ENCODE measurements around the gene PLA2G6. TPM values are rescaled to one million over a fixed set of nuclear protein-coding genes. Genes with fewer than 3 reads are reported as not detected.
"Not testable (repeated sequence)": the region's sequence is repeated elsewhere in the genome, so short reads cannot be mapped to it uniquely, and the experiment has no call there.

The PLA2G6 gene
- total and polyA plus RNA-seq, 9 of the 15 experiments (the other 6 are each of a cell fraction or from before 2014, with no cell fraction given), result 0.11 to 12.2 (median 9.7) TPM

GRCh38 chr22:38118747-38119146 is 62.9 kb downstream of the PLA2G6 start:
- H4K20me1 ChIP-seq (replicated peaks; ENCODE audit: control insufficient read depth, insufficient read depth, low read length); H3K9me3 ChIP-seq (replicated peaks; ENCODE audit: control insufficient read depth, insufficient read depth, low read depth, low read length); CTCF ChIA-PET (ENCODE audit: low intra/inter-chr PET ratio); H3K9ac ChIP-seq (ENCODE audit: insufficient read depth in 1 of 2, low read depth in 2 of 2, low read length in 2 of 2); H3K4me2 ChIP-seq (ENCODE audit: insufficient read depth, low read length); H3K36me3 ChIP-seq (ENCODE audit: control insufficient read depth, insufficient read depth, low read length); DNase-seq (ENCODE audit: extremely low read depth in 1 of 4, low spot score in 3 of 4); H3K9me1 ChIP-seq (ENCODE audit: control insufficient read depth, insufficient read depth, low read length); BruUV-seq (replicated peaks); H3K27me3 ChIP-seq (ENCODE audit: control insufficient read depth in 2 of 2, insufficient read depth in 2 of 2, low read length in 2 of 2); in situ Hi-C loops (cut with MboI); H2AFZ ChIP-seq (ENCODE audit: low read depth, low read length); ATAC-seq; H3K4me3 ChIP-seq; FAIRE-seq; POLR2A ChIA-PET; H3K27ac ChIP-seq (ENCODE audit: extremely low read depth, low read depth, low read length); H3K79me2 ChIP-seq (ENCODE audit: control insufficient read depth, insufficient read depth, low read length): not testable (repeated sequence)
- peak; percentile 81; the same call in 1 of the 2 replicates for TF ChIP-seq ZNF121 (CRISPR knock-in tag; conservative IDR thresholded peaks at IDR 0.05)
- intact Hi-C loops (cut with micrococcal nuclease), result loop anchor here (10.0 kb wide), 1 partner anchor 86 kb away; the partner anchor contains the start of gene MAFF
- H3K4me1 ChIP-seq (replicated peaks in 1 of 2; ENCODE audit: control insufficient read depth in 2 of 2, insufficient read depth in 2 of 2, low read length in 2 of 2), result peaks cover 0 to 32% of the 10 kb centered on the region in 2 experiments; a peak in 2 of 5 replicates
- WGBS (ENCODE audit: insufficient coverage, low coverage, missing lambda C conversion rate), result 64% methylated on average over 2 of the region's 2 CpGs

- H3K9me3 ChIP-seq (replicated peaks; ENCODE audit: control insufficient read depth, insufficient read depth, low read depth, low read length), result no peaks in the 10 kb centered on the region
- DNase-seq (ENCODE audit: extremely low read depth in 1 of 4, low spot score in 3 of 4), result no peak
- no peaks in the 10 kb centered on the region for H3K36me3 ChIP-seq (ENCODE audit: control insufficient read depth, insufficient read depth, low read length)
- BruUV-seq (replicated peaks), result no TSS peak
- in situ Hi-C loops (cut with MboI) (no loop called here), intact Hi-C loops (cut with micrococcal nuclease) (loop anchor here (10.0 kb wide), 1 partner anchor 87 kb away; the partner anchor contains the start of gene MAFF)
- no peak overlapping the region for H3K27ac ChIP-seq (ENCODE audit: extremely low read depth, low read depth, low read length)
- H3K4me3 ChIP-seq, result no peak overlapping the region
- POLR2A ChIA-PET, result no interaction called here
- WGBS (ENCODE audit: insufficient coverage, low coverage, missing lambda C conversion rate), result 52% methylated on average over 3 of the region's 3 CpGs
- H3K79me2 ChIP-seq (ENCODE audit: control insufficient read depth, insufficient read depth, low read length), result no peaks in the 10 kb centered on the region
- no peak for ATAC-seq
- H3K4me2 ChIP-seq (ENCODE audit: insufficient read depth, low read length), result no peak overlapping the region
- TF ChIP-seq ZNF592 (IDR thresholded peaks at IDR 0.05) (0 out of 2 replicates have a peak, but pooled peaks have one; percentile 40), ZNF75A (CRISPR knock-in tag; IDR thresholded peaks at IDR 0.05) (no peak), RFX7 (CRISPR knock-in tag; IDR thresholded peaks at IDR 0.05) (no peak)
- CTCF ChIA-PET (ENCODE audit: low intra/inter-chr PET ratio), result no interaction called here
- peaks cover 0 to 32% of the 10 kb centered on the region in 2 experiments; a peak in 2 of 5 replicates for H3K4me1 ChIP-seq (replicated peaks in 1 of 2; ENCODE audit: control insufficient read depth in 2 of 2, insufficient read depth in 2 of 2, low read length in 2 of 2)
- H4K20me1 ChIP-seq (replicated peaks; ENCODE audit: control insufficient read depth, insufficient read depth, low read length), result no peaks in the 10 kb centered on the region
- FAIRE-seq, result no peak
- no peaks in the 10 kb centered on the region for H3K27me3 ChIP-seq (ENCODE audit: control insufficient read depth in 2 of 2, insufficient read depth in 2 of 2, low read length in 2 of 2)
- no peak overlapping the region for H3K9ac ChIP-seq (ENCODE audit: insufficient read depth in 1 of 2, low read depth in 2 of 2, low read length in 2 of 2)
- no peak overlapping the region for H2AFZ ChIP-seq (ENCODE audit: low read depth, low read length)
- no peaks in the 10 kb centered on the region for H3K9me1 ChIP-seq (ENCODE audit: control insufficient read depth, insufficient read depth, low read length)
Measured at GRCh38 chr22:38118182-38118581, 63.4 kb downstream of the PLA2G6 start.

- H3K27me3 ChIP-seq (ENCODE audit: control insufficient read depth in 2 of 2, insufficient read depth in 2 of 2, low read length in 2 of 2); H3K9me3 ChIP-seq (replicated peaks; ENCODE audit: control insufficient read depth, insufficient read depth, low read depth, low read length); H4K20me1 ChIP-seq (replicated peaks; ENCODE audit: control insufficient read depth, insufficient read depth, low read length); H3K4me2 ChIP-seq (ENCODE audit: insufficient read depth, low read length); H3K36me3 ChIP-seq (ENCODE audit: control insufficient read depth, insufficient read depth, low read length); CTCF ChIA-PET (ENCODE audit: low intra/inter-chr PET ratio); H3K9ac ChIP-seq (ENCODE audit: insufficient read depth in 1 of 2, low read depth in 2 of 2, low read length in 2 of 2); H3K27ac ChIP-seq (ENCODE audit: extremely low read depth, low read depth, low read length); H3K4me3 ChIP-seq; H3K79me2 ChIP-seq (ENCODE audit: control insufficient read depth, insufficient read depth, low read length); H2AFZ ChIP-seq (ENCODE audit: low read depth, low read length); ATAC-seq; POLR2A ChIA-PET; BruUV-seq (replicated peaks); DNase-seq (ENCODE audit: extremely low read depth in 1 of 4, low spot score in 3 of 4); in situ Hi-C loops (cut with MboI); FAIRE-seq; H3K9me1 ChIP-seq (ENCODE audit: control insufficient read depth, insufficient read depth, low read length): not testable (repeated sequence)
- WGBS (ENCODE audit: insufficient coverage, low coverage, missing lambda C conversion rate), result 76% methylated on average over 8 of the region's 10 CpGs
- intact Hi-C loops (cut with micrococcal nuclease), result loop anchor here (10.0 kb wide), 1 partner anchor 87 kb away; the partner anchor contains the start of gene MAFF
- H3K4me1 ChIP-seq (replicated peaks in 1 of 2; ENCODE audit: control insufficient read depth in 2 of 2, insufficient read depth in 2 of 2, low read length in 2 of 2), result peaks cover 0 to 26% of the 10 kb centered on the region in 2 experiments; a peak in 2 of 5 replicates
Measured at GRCh38 chr22:38117556-38117955, 64.1 kb downstream of the PLA2G6 start.

Measured in K562 (cell line).